Measurements from ENCODE around the gene C7orf33.

DNA sequence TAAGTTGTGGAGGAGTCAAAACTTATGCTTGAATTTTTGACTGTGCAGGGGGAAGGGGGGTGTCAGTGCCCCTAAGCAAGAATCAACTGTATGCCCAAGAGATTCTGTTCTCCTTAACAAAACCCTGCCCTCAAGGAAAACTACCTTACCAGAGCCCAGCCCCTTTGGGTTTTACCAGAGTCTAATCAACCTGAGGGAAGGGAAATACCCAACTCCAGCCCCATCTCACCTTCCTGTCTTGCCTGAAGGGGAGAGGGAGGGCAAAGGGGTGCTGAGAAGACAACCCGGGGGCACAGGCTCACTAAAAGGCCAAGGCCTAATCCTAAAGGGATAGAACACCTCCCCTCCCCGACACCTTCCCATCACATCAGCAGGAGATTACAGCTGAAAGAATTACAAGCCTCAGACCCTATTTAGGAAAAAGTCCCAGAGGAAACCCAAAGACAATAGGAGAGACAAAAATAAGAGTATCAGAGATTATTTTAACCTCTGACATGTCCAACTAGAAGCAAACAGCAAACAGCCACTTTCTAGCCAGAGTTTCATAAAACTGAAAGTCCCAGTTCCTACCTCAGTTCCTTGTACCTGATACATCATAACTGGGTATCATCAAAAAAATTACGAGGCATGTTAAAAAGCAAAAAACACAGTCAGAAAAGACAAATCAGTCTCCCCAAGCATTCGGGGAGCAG is 26.8 kb upstream of the C7orf33 start:
- TF ChIP-seq, protein P1, sequence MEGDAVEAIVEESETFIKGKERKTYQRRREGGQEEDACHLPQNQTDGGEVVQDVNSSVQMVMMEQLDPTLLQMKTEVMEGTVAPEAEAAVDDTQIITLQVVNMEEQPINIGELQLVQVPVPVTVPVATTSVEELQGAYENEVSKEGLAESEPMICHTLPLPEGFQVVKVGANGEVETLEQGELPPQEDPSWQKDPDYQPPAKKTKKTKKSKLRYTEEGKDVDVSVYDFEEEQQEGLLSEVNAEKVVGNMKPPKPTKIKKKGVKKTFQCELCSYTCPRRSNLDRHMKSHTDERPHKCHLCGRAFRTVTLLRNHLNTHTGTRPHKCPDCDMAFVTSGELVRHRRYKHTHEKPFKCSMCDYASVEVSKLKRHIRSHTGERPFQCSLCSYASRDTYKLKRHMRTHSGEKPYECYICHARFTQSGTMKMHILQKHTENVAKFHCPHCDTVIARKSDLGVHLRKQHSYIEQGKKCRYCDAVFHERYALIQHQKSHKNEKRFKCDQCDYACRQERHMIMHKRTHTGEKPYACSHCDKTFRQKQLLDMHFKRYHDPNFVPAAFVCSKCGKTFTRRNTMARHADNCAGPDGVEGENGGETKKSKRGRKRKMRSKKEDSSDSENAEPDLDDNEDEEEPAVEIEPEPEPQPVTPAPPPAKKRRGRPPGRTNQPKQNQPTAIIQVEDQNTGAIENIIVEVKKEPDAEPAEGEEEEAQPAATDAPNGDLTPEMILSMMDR (IDR thresholded peaks at IDR 0.05) = no peak
- TF ChIP-seq POLR2A (IDR thresholded peaks at IDR 0.05) = no peak

All from testis (tissue), 2 donors.